Measurements from ENCODE around the gene ADNP. TPM values are rescaled to one million over a fixed set of nuclear protein-coding genes. Genes with fewer than 3 reads are reported as not detected.

The ADNP gene
- total and polyA plus RNA-seq, 2 of the 13 experiments (the other 11 are each of a cell fraction or from before 2014, with no cell fraction given), result 21.0 to 21.5 TPM

GRCh38 chr20:50855498-50856474 is 75.5 kb downstream of the ADNP start (continued):
- TF ChIP-seq ZGPAT (CRISPR knock-in tag; IDR thresholded peaks at IDR 0.05) (peak; percentile 55; the same call in 1 of the 2 replicates), FOSL2 (CRISPR knock-in tag; IDR thresholded peaks at IDR 0.05) (peak; percentile 39; the same call in 1 of the 2 replicates), GATAD1 (CRISPR knock-in tag; IDR thresholded peaks at IDR 0.05) (0 out of 2 replicates have a peak, but pooled peaks have one; percentile 15), SMYD3 (CRISPR knock-in tag; IDR thresholded peaks at IDR 0.05) (no peak), ZNF800 (CRISPR knock-in tag; IDR thresholded peaks at IDR 0.05) (0 out of 2 replicates have a peak, but pooled peaks have one; percentile 23), ZNF7 (CRISPR knock-in tag; IDR thresholded peaks at IDR 0.05) (no peak), MXD4 (CRISPR knock-in tag; IDR thresholded peaks at IDR 0.05) (0 out of 2 replicates have a peak, but pooled peaks have one; percentile 47), ZNF672 (CRISPR knock-in tag; IDR thresholded peaks at IDR 0.05) (no peak), FIP1L1 (IDR thresholded peaks at IDR 0.05; ENCODE audit: borderline replicate concordance, insufficient read depth, low read depth, low read length) (no peak), ZNF543 (CRISPR knock-in tag; IDR thresholded peaks at IDR 0.05) (peak; percentile 69; the same call in 1 of the 2 replicates), ZXDC (CRISPR knock-in tag; IDR thresholded peaks at IDR 0.05) (no peak), ZNF282 (IDR thresholded peaks at IDR 0.05; ENCODE audit: partially characterized antibody) (no peak), ZNF232 (CRISPR knock-in tag; IDR thresholded peaks at IDR 0.05; ENCODE audit: borderline replicate concordance) (no peak), ZBTB14 (CRISPR knock-in tag; IDR thresholded peaks at IDR 0.05) (no peak), MAFG (CRISPR knock-in tag; IDR thresholded peaks at IDR 0.05) (0 out of 2 replicates have a peak, but pooled peaks have one; percentile 32), ZNF644 (CRISPR knock-in tag; IDR thresholded peaks at IDR 0.05; ENCODE audit: low read depth) (no peak), BCL6 (CRISPR knock-in tag; IDR thresholded peaks at IDR 0.05) (peak; percentile 84), LRRFIP1 (CRISPR knock-in tag; conservative IDR thresholded peaks at IDR 0.05) (no peak)

All from HepG2 (cell line).